GM13976 (cell line): ENCODE data around the gene HSDL2.

Experiments used
- DNase-seq: peaks from one replicate; pipeline ENCODE4 v3.0.0; 2012; ENCODE audit warnings: low spot score
- CTCF ChIP-seq: IDR thresholded peaks from 2 replicates; pipeline ENCODE4 v1.5.1; 2012; ENCODE audit warnings: borderline replicate concordance, mild to moderate bottlenecking; ENCODE audit not compliant: insufficient read depth; ENCODE audit errors: extremely low read depth, missing control alignments, control extremely low read depth
- in situ Hi-C: fragments of 300-500 bp; cut with MboI; formaldehyde crosslinking; loops from one replicate; pipeline ENCODE4 v1.12.0; 2022; ENCODE audit warnings: low sequenced_read_pairs, mixed read lengths, inconsistent platforms; ENCODE audit not compliant: unreplicated experiment

HSDL2 gene

GRCh38 chr9:112465352-112465751 is 85.4 kb downstream of the HSDL2 start:
- no peak for TF ChIP-seq CTCF
- in situ Hi-C loops = no loop called here
- DNase-seq = no peak

GRCh38 chr9:112472996-112473395 is 93.1 kb downstream of the HSDL2 start:
- no peak for TF ChIP-seq CTCF
- in situ Hi-C loops = no loop called here
- no peak for DNase-seq

- no peak for TF ChIP-seq CTCF
- in situ Hi-C loops = no loop called here
- no peak for DNase-seq
These were observed 94.1 kb downstream of the HSDL2 start for GRCh38 chr9:112473986-112474385.

GRCh38 chr9:112475318-112475717 is 95.4 kb downstream of the HSDL2 start:
- no peak for DNase-seq
- in situ Hi-C loops = no loop called here
- no peak for TF ChIP-seq CTCF

GRCh38 chr9:112477330-112477729 is 97.4 kb downstream of the HSDL2 start:
- in situ Hi-C loops = no loop called here
- no peak for TF ChIP-seq CTCF
- no peak for DNase-seq

GRCh38 chr9:112479221-112479620 is 99.3 kb downstream of the HSDL2 start:
- DNase-seq = no peak
- no peak for TF ChIP-seq CTCF
- in situ Hi-C loops = no loop called here

GRCh38 chr9:112484607-112485006 is 104.7 kb downstream of the HSDL2 start:
- in situ Hi-C loops = no loop called here
- DNase-seq = no peak
- TF ChIP-seq CTCF = no peak
